PFSK-1 (cell line): ENCODE results near the gene TAOK3.

Experiments used
- POLR2AphosphoS5 ChIP-seq: IDR thresholded peaks from 2 replicates; pipeline ENCODE4 v1.6.1; 2012; ENCODE audit warnings: low read depth, mild to moderate bottlenecking, control low read depth, low read length, moderate library complexity
- REST ChIP-seq, 2 experiments: IDR thresholded peaks; 2 replicates each; pipeline versions ENCODE4 v1.6.1 to v1.8.0; 2011 to 2012; ENCODE audit warnings: low read depth in 2 of 2, low read length in 2 of 2, control low read depth in 1 of 2, inconsistent platforms in 1 of 2, mild to moderate bottlenecking in 1 of 2, moderate library complexity in 1 of 2; ENCODE audit not compliant: insufficient read depth in 1 of 2
- SIN3A ChIP-seq: IDR thresholded peaks from 2 replicates; pipeline ENCODE4 v1.6.1; 2012; ENCODE audit warnings: mild to moderate bottlenecking, low read length, moderate library complexity, borderline replicate concordance; ENCODE audit not compliant: insufficient read depth
- TAF1 ChIP-seq: IDR thresholded peaks from 2 replicates; pipeline ENCODE4 v1.6.1; 2012; ENCODE audit warnings: low read length, control low read depth, borderline replicate concordance; ENCODE audit not compliant: insufficient read depth

GRCh38 chr12:118185602-118186397 is 186.9 kb downstream of the TAOK3 start:
- TF ChIP-seq SIN3A = no peak
- no peak for TF ChIP-seq POLR2AphosphoS5
- no peak for TF ChIP-seq TAF1
- TF ChIP-seq REST (IDR thresholded peaks at IDR 0.05; ENCODE audit: insufficient read depth in 1 of 2, low read depth in 2 of 2, low read length in 2 of 2) = no peak
